Brain microvascular endothelial cell (primary cell): ENCODE data around the gene ST7.
A peak's percentile ranks its signal among the peaks of the same experiment; 100 is the strongest.

Source experiments
- DNase-seq: peaks from one replicate; pipeline ENCODE4 v3.0.0-alpha.2; 2020
- H3K27ac ChIP-seq: fragments of 250-450 bp; sonication (Bioruptor Pico); 2 replicates; pipeline ENCODE4 v1.5.1; 2020; ENCODE audit warnings: mild to moderate bottlenecking, moderate library complexity
- H3K27me3 ChIP-seq: fragments of 250-450 bp; sonication (Bioruptor Pico); replicated peaks from 2 replicates; pipeline ENCODE4 v1.5.1; 2020; ENCODE audit warnings: mild to moderate bottlenecking
- H3K36me3 ChIP-seq: fragments of 250-450 bp; sonication (Bioruptor Pico); replicated peaks from 2 replicates; pipeline ENCODE4 v1.5.1; 2020; ENCODE audit warnings: mild to moderate bottlenecking
- H3K4me3 ChIP-seq: 2 replicates; pipeline ENCODE4 v1.5.1; 2011; ENCODE audit warnings: low read depth, mild to moderate bottlenecking, control low read depth, low read length, moderate library complexity
- CTCF ChIP-seq: IDR thresholded peaks from 2 replicates; pipeline ENCODE4 v1.5.1; 2011; ENCODE audit warnings: low read depth, mild to moderate bottlenecking, moderate library complexity, low read length, control low read depth, inconsistent platforms; ENCODE audit errors: missing control alignments
- in situ Hi-C: cut with HindIII; loops from 2 replicates; pipeline ENCODE4 v1.10.0; 2017; ENCODE audit warnings: low sequenced_read_pairs, low pct_ligation_motif_present

ST7 gene

GRCh38 chr7:117138495-117138894 is 185.2 kb downstream of the ST7 start:
- in situ Hi-C loops = no loop called here
- DNase-seq = no peak
- H3K27ac ChIP-seq = no peak overlapping the region
- no peaks in the 10 kb centered on the region for H3K36me3 ChIP-seq
- TF ChIP-seq CTCF = no peak
- H3K4me3 ChIP-seq = no peak overlapping the region
- no peaks in the 10 kb centered on the region for H3K27me3 ChIP-seq

- in situ Hi-C loops = no loop called here
- TF ChIP-seq CTCF = no peak
- no peak for DNase-seq
- Histone ChIP-seq H3K27ac (no peak overlapping the region), H3K36me3 (no peaks in the 10 kb centered on the region), H3K4me3 (no peak overlapping the region), H3K27me3 (no peaks in the 10 kb centered on the region)
Observed at GRCh38 chr7:117138981-117139380, 185.7 kb downstream of the ST7 start.

GRCh38 chr7:117139397-117139984 is 186.2 kb downstream of the ST7 start:
- no peak for TF ChIP-seq CTCF
- no peaks in the 10 kb centered on the region for H3K36me3 ChIP-seq
- no peaks in the 10 kb centered on the region for H3K27me3 ChIP-seq
- in situ Hi-C loops = no loop called here
- no peak overlapping the region for H3K27ac ChIP-seq
- no peak for DNase-seq
- no peak overlapping the region for H3K4me3 ChIP-seq

GRCh38 chr7:117140921-117141320 is 187.6 kb downstream of the ST7 start:
- Histone ChIP-seq H3K4me3 (no peak overlapping the region), H3K27me3 (no peaks in the 10 kb centered on the region), H3K27ac (no peak overlapping the region), H3K36me3 (no peaks in the 10 kb centered on the region)
- no peak for DNase-seq
- TF ChIP-seq CTCF = no peak
- in situ Hi-C loops = no loop called here

GRCh38 chr7:117143066-117143465 is 189.8 kb downstream of the ST7 start:
- Histone ChIP-seq H3K4me3 (no peak overlapping the region), H3K27me3 (no peaks in the 10 kb centered on the region), H3K36me3 (no peaks in the 10 kb centered on the region), H3K27ac (peak overlapping the region; percentile 9)
- TF ChIP-seq CTCF = no peak
- no peak for DNase-seq
- in situ Hi-C loops = no loop called here

- in situ Hi-C loops = no loop called here
- TF ChIP-seq CTCF = no peak
Observed at GRCh38 chr7:117143580-117143979, 190.3 kb downstream of the ST7 start.

More at GRCh38 chr7:117143580-117143979, 190.3 kb downstream of the ST7 start:
- H3K27me3 ChIP-seq = no peaks in the 10 kb centered on the region
- H3K27ac ChIP-seq = peak overlapping the region; percentile 9
- no peaks in the 10 kb centered on the region for H3K36me3 ChIP-seq
- H3K4me3 ChIP-seq = no peak overlapping the region
- DNase-seq = peak; percentile 29
